Brain microvascular endothelial cell (primary cell): ENCODE measurements around the gene PDZK1IP1.
"Not testable (repeated sequence)": the region's sequence is repeated elsewhere in the genome, so short reads cannot be mapped to it uniquely, and the experiment has no call there.

Experiments used
- DNase-seq: peaks from one replicate; pipeline ENCODE4 v3.0.0-alpha.2; 2020
- H3K27ac ChIP-seq: fragments of 250-450 bp; sonication (Bioruptor Pico); 2 replicates; pipeline ENCODE4 v1.5.1; 2020; ENCODE audit warnings: mild to moderate bottlenecking, moderate library complexity
- H3K27me3 ChIP-seq: fragments of 250-450 bp; sonication (Bioruptor Pico); replicated peaks from 2 replicates; pipeline ENCODE4 v1.5.1; 2020; ENCODE audit warnings: mild to moderate bottlenecking
- H3K36me3 ChIP-seq: fragments of 250-450 bp; sonication (Bioruptor Pico); replicated peaks from 2 replicates; pipeline ENCODE4 v1.5.1; 2020; ENCODE audit warnings: mild to moderate bottlenecking
- H3K4me3 ChIP-seq: 2 replicates; pipeline ENCODE4 v1.5.1; 2011; ENCODE audit warnings: low read depth, mild to moderate bottlenecking, control low read depth, low read length, moderate library complexity
- CTCF ChIP-seq: IDR thresholded peaks from 2 replicates; pipeline ENCODE4 v1.5.1; 2011; ENCODE audit warnings: low read depth, mild to moderate bottlenecking, moderate library complexity, low read length, control low read depth, inconsistent platforms; ENCODE audit errors: missing control alignments
- in situ Hi-C: cut with HindIII; loops from 2 replicates; pipeline ENCODE4 v1.10.0; 2017; ENCODE audit warnings: low sequenced_read_pairs, low pct_ligation_motif_present

The PDZK1IP1 gene

GRCh38 chr1:47196622-47197021 lies 6.8 kb upstream of the PDZK1IP1 start:
- no peak for TF ChIP-seq CTCF
- peaks cover 6% of the 10 kb centered on the region for H3K27me3 ChIP-seq
- H3K27ac ChIP-seq, result no peak overlapping the region
- no peak overlapping the region for H3K4me3 ChIP-seq
- in situ Hi-C loops, result no loop called here
- DNase-seq, result no peak
- no peaks in the 10 kb centered on the region for H3K36me3 ChIP-seq

GRCh38 chr1:47195981-47196380 lies 6.1 kb upstream of the PDZK1IP1 start:
- H3K4me3 ChIP-seq, H3K27ac ChIP-seq, H3K27me3 ChIP-seq, H3K36me3 ChIP-seq, in situ Hi-C loops, DNase-seq: not testable (repeated sequence)

- H3K4me3 ChIP-seq, result no peak overlapping the region
- no peak for DNase-seq
- in situ Hi-C loops, result no loop called here
- H3K36me3 ChIP-seq, result no peaks in the 10 kb centered on the region
- H3K27ac ChIP-seq, result no peak overlapping the region
- TF ChIP-seq CTCF, result no peak
- peaks cover 6% of the 10 kb centered on the region for H3K27me3 ChIP-seq
These were observed 4.5 kb upstream of the PDZK1IP1 start for GRCh38 chr1:47194311-47194710.

- H3K27ac ChIP-seq, in situ Hi-C loops, H3K4me3 ChIP-seq, H3K27me3 ChIP-seq, H3K36me3 ChIP-seq, DNase-seq: not testable (repeated sequence)
These were observed 3.7 kb upstream of the PDZK1IP1 start for GRCh38 chr1:47193496-47193895.

- H3K27ac ChIP-seq, result no peak overlapping the region
- in situ Hi-C loops, result no loop called here
- peak; percentile 45 for DNase-seq
- peaks cover 3% of the 10 kb centered on the region for H3K27me3 ChIP-seq
- no peak overlapping the region for H3K4me3 ChIP-seq
- peak; percentile 99 for TF ChIP-seq CTCF
- no peaks in the 10 kb centered on the region for H3K36me3 ChIP-seq
These were observed 2.9 kb upstream of the PDZK1IP1 start for GRCh38 chr1:47192458-47193384.

GRCh38 chr1:47191940-47192457 lies 2.2 kb upstream of the PDZK1IP1 start:
- in situ Hi-C loops, result no loop called here
- Histone ChIP-seq H3K4me3 (no peak overlapping the region), H3K27me3 (peaks cover 3% of the 10 kb centered on the region), H3K27ac (no peak overlapping the region), H3K36me3 (no peaks in the 10 kb centered on the region)
- no peak for TF ChIP-seq CTCF
- no peak for DNase-seq
